Measurements from ENCODE around the gene CBX4.

The CBX4 gene

GRCh38 chr17:79826841-79827578 is 12.2 kb downstream of the CBX4 start:
- DNase-seq: no peak

GRCh38 chr17:79826204-79826680 is 13.0 kb downstream of the CBX4 start:
- DNase-seq: no peak

GRCh38 chr17:79825580-79825921 is 13.7 kb downstream of the CBX4 start:
- DNase-seq: no peak

GRCh38 chr17:79824893-79825579 is 14.2 kb downstream of the CBX4 start:
- DNase-seq: no peak

- no peak for DNase-seq
Observed at GRCh38 chr17:79824234-79824633, 15.0 kb downstream of the CBX4 start.

- DNase-seq: no peak
Observed at GRCh38 chr17:79822583-79823124, 16.6 kb downstream of the CBX4 start.

GRCh38 chr17:79821331-79822095 is 17.7 kb downstream of the CBX4 start:
- DNase-seq: no peak

GRCh38 chr17:79820959-79821330 is 18.3 kb downstream of the CBX4 start:
- no peak for DNase-seq

- no peak for DNase-seq
Observed at GRCh38 chr17:79819534-79820276, 19.5 kb downstream of the CBX4 start.

- DNase-seq: no peak
Observed at GRCh38 chr17:79819085-79819484, 20.2 kb downstream of the CBX4 start.

- DNase-seq: no peak
Observed at GRCh38 chr17:79818026-79818758, 21.0 kb downstream of the CBX4 start.

- DNase-seq: no peak
Observed at GRCh38 chr17:79815836-79816461, 23.3 kb downstream of the CBX4 start.

- DNase-seq: no peak
Observed at GRCh38 chr17:79814974-79815835, 24.0 kb downstream of the CBX4 start.

- DNase-seq: no peak
Observed at GRCh38 chr17:79814127-79814973, 24.9 kb downstream of the CBX4 start.

- no peak for DNase-seq
Observed at GRCh38 chr17:79813297-79814126, 25.7 kb downstream of the CBX4 start.

GRCh38 chr17:79812353-79813258 is 26.6 kb downstream of the CBX4 start:
- no peak for DNase-seq

- DNase-seq: no peak
Observed at GRCh38 chr17:79811868-79812352, 27.3 kb downstream of the CBX4 start.

Measured in cortex of kidney (tissue), 1 donor.